NCI-H446 treated with DMSO at 0.1 percent for 48 hours (cell line): Measurements from ENCODE around the gene ZNF17.

Source experiments
- DNase-seq: peaks from one replicate; lab custom pipeline; 2025; lab: John Stamatoyannopoulos, UW

ZNF17 gene

GRCh38 chr19:57434386-57435061, 23.6 kb downstream of the ZNF17 start:
- DNase-seq, result no peak

DNA sequence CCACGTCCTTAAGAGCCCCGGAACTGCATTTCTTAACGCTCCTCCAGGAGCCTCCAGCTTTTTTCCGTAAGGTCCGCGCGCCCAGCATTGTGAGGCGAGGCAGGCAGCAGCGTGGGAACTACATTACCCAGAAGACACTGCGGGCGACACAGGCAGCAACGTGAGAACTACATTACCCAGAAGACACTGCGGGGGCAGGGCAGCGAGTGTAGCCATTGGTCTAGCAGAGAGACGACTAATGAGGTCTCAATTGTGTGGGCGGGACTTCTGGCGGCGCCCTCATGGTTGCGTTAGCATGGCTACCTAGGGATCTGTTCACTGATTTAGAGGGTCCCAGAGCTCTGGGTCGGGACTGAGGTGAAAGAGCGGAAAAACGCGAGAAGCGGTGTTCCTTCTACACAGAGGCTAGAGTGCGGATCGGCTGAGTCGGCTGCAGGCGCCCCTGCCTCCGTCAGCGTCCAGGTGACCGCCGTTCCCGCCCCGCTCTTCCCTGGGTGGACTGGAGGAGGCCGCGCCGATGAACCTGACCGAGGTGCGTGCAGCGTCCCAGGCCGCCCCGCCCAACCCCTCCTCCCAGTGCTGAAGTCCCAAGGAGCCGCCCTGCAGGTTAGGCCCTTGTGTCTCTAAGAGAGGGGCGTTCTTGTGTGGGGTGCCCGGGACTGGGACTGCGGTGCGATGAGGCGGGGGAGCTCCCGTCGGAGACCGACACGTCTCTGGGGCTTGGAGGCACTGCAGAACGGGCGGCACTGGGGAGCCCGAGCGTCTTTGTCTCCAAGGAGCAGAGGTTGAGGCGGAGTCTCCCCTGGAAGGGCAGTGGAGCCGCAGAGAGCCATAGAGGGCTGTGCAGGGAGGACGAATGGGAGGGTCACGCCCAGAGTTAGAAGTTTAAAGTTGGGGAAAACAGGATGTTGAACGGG, 24.4 kb downstream of the ZNF17 start, which contains the start of gene ZNF749:
Gene ZNF749 (plus strand): TSS at position 264 of the 917 bp plus-strand sequence. CDS start 254 bp downstream, at position 518.
- peak; percentile 96 for DNase-seq

GRCh38 chr19:57436417-57436816, 25.5 kb downstream of the ZNF17 start:
- DNase-seq, result no peak

- DNase-seq, result no peak
Observed at GRCh38 chr19:57437931-57438330, 27.0 kb downstream of the ZNF17 start.

DNA sequence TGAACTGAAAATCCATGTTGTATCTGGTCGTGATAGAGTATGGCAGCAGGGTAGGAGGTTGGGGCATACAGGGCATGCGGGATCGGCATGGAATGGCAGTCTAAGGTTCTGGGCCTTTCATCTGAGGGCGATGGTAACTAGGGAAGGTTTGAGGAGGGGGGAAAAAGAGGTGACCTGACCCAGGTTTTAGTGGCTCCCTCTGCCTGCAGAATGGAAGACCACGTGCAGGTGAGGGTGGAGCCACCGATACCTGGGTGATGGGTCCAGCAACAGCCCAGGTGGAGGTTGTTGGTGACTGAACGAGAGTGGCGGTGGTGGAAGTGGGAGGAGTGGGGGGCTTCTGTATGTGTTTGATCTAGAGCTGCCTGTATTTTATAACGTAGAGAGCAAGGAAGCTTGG, 28.0 kb downstream of the ZNF17 start:
- no peak for DNase-seq

DNA sequence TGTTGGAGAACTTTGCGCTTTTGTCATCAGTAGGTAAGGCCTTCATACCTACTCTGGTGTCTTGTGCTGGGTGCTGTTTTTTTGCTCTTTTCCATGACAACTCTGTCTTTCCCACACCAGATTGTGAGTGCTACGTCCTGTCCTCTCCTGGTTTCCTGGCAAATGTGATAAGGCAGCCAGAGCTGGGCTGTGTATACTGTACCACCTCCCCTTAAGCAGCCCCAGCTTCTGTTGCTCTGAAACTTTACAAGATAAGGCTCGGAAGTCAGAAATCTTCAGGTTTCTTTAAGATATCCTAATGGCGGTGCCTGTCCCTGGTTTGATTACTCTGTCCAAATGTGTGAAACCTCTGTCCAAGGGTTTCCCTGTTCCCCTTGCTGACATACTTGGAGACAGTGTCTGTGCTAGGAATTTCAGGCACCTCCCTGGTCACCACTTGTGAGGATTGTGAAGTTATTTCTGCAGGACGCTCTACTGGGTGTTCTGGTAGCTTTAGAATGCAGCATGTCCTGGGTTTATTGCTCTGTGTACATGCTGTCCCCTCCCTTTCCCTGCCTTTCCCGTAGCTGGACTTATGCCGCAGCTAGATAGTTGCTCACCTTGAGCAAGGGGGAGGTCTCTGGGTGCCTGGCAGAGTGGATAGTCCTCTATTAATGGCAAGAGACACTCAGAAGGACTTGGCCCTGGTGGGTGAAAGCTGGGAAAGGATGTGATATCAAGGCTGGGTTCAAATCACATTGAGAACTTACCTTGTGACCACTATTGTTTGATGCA, 31.2 kb downstream of the ZNF17 start:
- DNase-seq, result no peak

- DNase-seq, result no peak
Observed at GRCh38 chr19:57443121-57443696, 32.2 kb downstream of the ZNF17 start.

DNA sequence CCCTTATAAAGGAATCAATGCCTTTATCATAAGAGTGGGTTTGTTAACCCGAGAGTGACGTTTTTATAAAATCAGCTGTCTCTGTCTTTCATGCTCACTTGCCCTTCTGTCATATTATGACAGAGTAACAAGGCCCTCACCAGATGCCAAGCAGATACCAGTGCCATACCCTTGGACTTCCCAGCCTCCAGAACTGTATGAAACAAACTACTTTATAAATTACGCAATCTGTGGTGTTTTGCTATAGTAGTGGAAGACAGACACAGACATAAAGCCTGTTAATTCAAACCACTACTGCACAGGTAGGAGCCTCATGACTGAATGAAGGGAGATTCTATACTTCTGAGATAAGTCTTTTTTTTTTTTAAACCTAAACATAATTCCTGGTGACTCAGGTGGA, 41.3 kb downstream of the ZNF17 start:
- no peak for DNase-seq

GRCh38 chr19:57465680-57466381, 54.9 kb downstream of the ZNF17 start:
- no peak for DNase-seq

- no peak for DNase-seq
Observed at GRCh38 chr19:57466489-57466888, 55.5 kb downstream of the ZNF17 start.
